Bronchial smooth muscle cell (primary cell): Measurements from ENCODE around the gene TRMO. TPM values are rescaled to one million over a fixed set of nuclear protein-coding genes. Genes with fewer than 3 reads are reported as not detected.

Experiments
- total RNA-seq: library from RNA; depleted of rRNA; stranded (reverse); fragments of >200 nt; gene quantifications from 2 replicates; pipeline ENCODE4 v1.2.1, GENCODE V29; 2014

Gene TRMO
- 11.7 and 17.9 TPM in 2 replicates for total RNA-seq

GRCh38 chr9:97921959-97922724 is at the start of gene TRMO:
Gene TRMO (minus strand): TSS chr9:97922500. CDS start chr9:97922493, 7 bp downstream.

DNA sequence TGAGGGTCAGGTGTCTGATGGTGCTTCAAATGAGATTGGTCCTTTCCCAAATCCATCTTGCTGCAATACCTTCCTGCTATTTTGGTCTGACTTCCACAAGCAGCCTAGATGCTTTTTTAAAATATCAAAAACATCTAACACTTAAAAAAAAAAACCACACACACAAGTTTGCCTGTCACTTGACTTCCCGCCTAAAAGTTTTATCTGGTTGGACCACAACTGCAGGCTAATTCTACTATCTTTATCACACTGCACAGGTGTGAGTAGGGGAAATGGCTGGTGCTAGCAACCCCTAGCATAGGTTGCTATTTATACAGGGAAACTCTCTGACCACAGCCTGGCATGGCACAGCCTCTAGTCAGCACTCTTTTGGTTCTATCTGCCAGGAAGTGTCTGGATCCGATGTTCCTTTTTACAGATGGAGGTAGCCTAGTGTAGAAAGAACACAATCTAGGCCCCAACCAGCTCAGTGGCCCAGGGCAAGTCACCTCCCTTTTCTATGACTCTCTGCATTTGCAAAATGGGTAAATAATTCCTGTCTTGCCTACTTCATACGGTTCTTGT is 15.9 kb upstream of the TRMO start, which contains the start of gene HEMGN:
HEMGN (minus strand) TSS at position 92 of the 564 bp plus-strand sequence; CDS start at position 56, 36 bp downstream.

Other genes with a start within 250 kb of the TRMO start
- gene XPA, start 225.2 kb downstream of the TRMO start, total RNA-seq, result 10.3 and 10.9 TPM in 2 replicates
- gene FOXE1, start 69.3 kb downstream of the TRMO start, total RNA-seq, result not detected in 2 replicates
- not detected in 2 replicates for gene HEMGN, start 15.7 kb upstream of the TRMO start, total RNA-seq
- gene ANP32B, start 60.8 kb upstream of the TRMO start, total RNA-seq, result 10.2 and 11.4 TPM in 2 replicates
- 62.1 and 81.3 TPM in 2 replicates for gene NANS, start 134.2 kb upstream of the TRMO start, total RNA-seq
- 0.94 and 1.4 TPM in 2 replicates for gene TRIM14, start 196.7 kb upstream of the TRMO start, total RNA-seq